Neuronal stem cell (in vitro differentiated cells): ENCODE data around the gene KDM4E.

Source experiments
- DNase-seq: peaks from one replicate; pipeline ENCODE4 v3.0.0-alpha.2; 2013; ENCODE audit warnings: low spot score
- H2AFZ ChIP-seq: one replicate; pipeline ENCODE4 v1.6.1; 2013; ENCODE audit warnings: mild to moderate bottlenecking, low read length, inconsistent platforms
- H2AK5ac ChIP-seq: 2 replicates; pipeline ENCODE4 v1.6.1; 2013; ENCODE audit warnings: low read depth, mild to moderate bottlenecking, inconsistent platforms, low read length, moderate library complexity, mixed read lengths
- H2BK120ac ChIP-seq: 2 replicates; pipeline ENCODE4 v1.6.1; 2013; ENCODE audit warnings: low read depth, mild to moderate bottlenecking, inconsistent platforms, low read length, moderate library complexity, mixed read lengths
- H2BK12ac ChIP-seq: one replicate; pipeline ENCODE4 v1.6.1; 2013; ENCODE audit warnings: low read length, inconsistent platforms
- H2BK15ac ChIP-seq: 2 replicates; pipeline ENCODE4 v1.6.1; 2013; ENCODE audit warnings: mild to moderate bottlenecking, low read length, inconsistent platforms, mixed read lengths
- H2BK5ac ChIP-seq: one replicate; pipeline ENCODE4 v1.6.1; 2013; ENCODE audit warnings: inconsistent platforms, mild to moderate bottlenecking, low read length, moderate library complexity
- H3K14ac ChIP-seq: one replicate; pipeline ENCODE4 v1.6.1; 2013; ENCODE audit warnings: low read length, inconsistent platforms
- H3K18ac ChIP-seq: 2 replicates; pipeline ENCODE4 v1.6.1; 2013; ENCODE audit warnings: low read length, inconsistent platforms
- H3K23ac ChIP-seq: 2 replicates; pipeline ENCODE4 v1.6.1; 2013; ENCODE audit warnings: low read depth, mild to moderate bottlenecking, mixed read lengths, low read length, inconsistent platforms; ENCODE audit not compliant: poor library complexity
- H3K27ac ChIP-seq: replicated peaks from 3 replicates; pipeline ENCODE4 v1.5.1; 2013; ENCODE audit warnings: low read length, inconsistent platforms
- H3K27me3 ChIP-seq, 3 experiments: 2 replicates each; pipeline ENCODE4 v1.6.1; 2013; ENCODE audit warnings: low read length in 3 of 3, mild to moderate bottlenecking in 2 of 3, inconsistent platforms in 1 of 3, low read depth in 1 of 3, mixed read lengths in 1 of 3, moderate library complexity in 1 of 3; ENCODE audit not compliant: control insufficient read depth in 3 of 3, insufficient read depth in 3 of 3
- H3K36me3 ChIP-seq, 2 donors: replicated peaks in 1 of 2; 2 replicates each; pipeline ENCODE4 v1.6.1; 2013; ENCODE audit warnings: low read length in 2 of 2; ENCODE audit not compliant: control insufficient read depth in 2 of 2, insufficient read depth in 2 of 2
- H3K4ac ChIP-seq: 2 replicates; pipeline ENCODE4 v1.6.1; 2013; ENCODE audit warnings: inconsistent platforms, mild to moderate bottlenecking, low read length, moderate library complexity
- H3K4me1 ChIP-seq, 2 donors: 1 replicate in 1 of 2; 2 replicates in 1 of 2; pipeline ENCODE4 v1.6.1; 2013; ENCODE audit warnings: low read length in 2 of 2, low read depth in 1 of 2; ENCODE audit not compliant: control insufficient read depth in 2 of 2, insufficient read depth in 1 of 2
- H3K4me2 ChIP-seq: one replicate; pipeline ENCODE4 v1.6.1; 2013; ENCODE audit warnings: mild to moderate bottlenecking, low read length, inconsistent platforms; ENCODE audit not compliant: insufficient read depth, poor library complexity, severe bottlenecking
- H3K4me3 ChIP-seq, 2 donors: 2 replicates each; pipeline ENCODE4 v1.5.1; 2013; ENCODE audit warnings: low read length in 2 of 2, mild to moderate bottlenecking in 2 of 2, inconsistent platforms in 1 of 2, moderate library complexity in 1 of 2
- H3K79me1 ChIP-seq: one replicate; pipeline ENCODE4 v1.6.1; 2013; ENCODE audit warnings: low read depth, mild to moderate bottlenecking, inconsistent platforms, low read length, moderate library complexity
- H3K9ac ChIP-seq: one replicate; pipeline ENCODE4 v1.6.1; 2013; ENCODE audit warnings: mild to moderate bottlenecking, low read depth, low read length, inconsistent platforms; ENCODE audit not compliant: poor library complexity
- H3K9me3 ChIP-seq, 2 donors: replicated peaks in 1 of 2; 2 replicates each; pipeline versions ENCODE3 to v1.6.1; 2013; ENCODE audit warnings: low read length in 2 of 2, mild to moderate bottlenecking in 2 of 2, inconsistent platforms in 1 of 2, low read depth in 1 of 2, mixed read lengths in 1 of 2, moderate library complexity in 1 of 2; ENCODE audit not compliant: control insufficient read depth in 2 of 2, insufficient read depth in 1 of 2
- H4K8ac ChIP-seq: one replicate; pipeline ENCODE4 v1.6.1; 2013; ENCODE audit warnings: low read depth, mild to moderate bottlenecking, inconsistent platforms, low read length, moderate library complexity
- H4K91ac ChIP-seq: one replicate; pipeline ENCODE4 v1.6.1; 2013; ENCODE audit warnings: low read length, low read depth, mild to moderate bottlenecking, inconsistent platforms; ENCODE audit not compliant: poor library complexity
- WGBS, 2 donors: extraction: QIAGEN DNeasy Blood & Tissue Kit; methylation state at CpG; one replicate each; pipeline ENCODE4 v1.1.7; 2013; ENCODE audit warnings: missing lambda C conversion rate in 2 of 2, mixed read lengths in 1 of 2; ENCODE audit not compliant: insufficient read length in 2 of 2, insufficient replicate concordance in 1 of 2; ENCODE audit errors: extremely low coverage in 2 of 2; 5-methylcytosine and 5-hydroxymethylcytosine counted together

Gene KDM4E

GRCh38 chr11:95067841-95068219 lies 42.8 kb downstream of the KDM4E start:
- WGBS, 2 donors, result no CpG with 5 or more reads among the region's 16 CpGs
- peak overlapping the region; percentile 77 for H2BK15ac ChIP-seq

GRCh38 chr11:95068549-95068948 lies 43.5 kb downstream of the KDM4E start:
- H3K23ac ChIP-seq, result no peak overlapping the region
- peak; percentile 38 for DNase-seq
- H2BK120ac ChIP-seq, result no peak overlapping the region
- no peaks in the 10 kb centered on the region for H3K9me3 ChIP-seq
- H4K91ac ChIP-seq, result no peak overlapping the region
- peak overlapping the region; percentile 11 to 93 for H3K4me3 ChIP-seq
- peak overlapping the region; percentile 96 for H2AFZ ChIP-seq
- no CpG with 5 or more reads among the region's 5 CpGs for WGBS, 2 donors
- H3K18ac ChIP-seq, result no peak overlapping the region
- H3K27me3 ChIP-seq, result no peaks in the 10 kb centered on the region
- H3K79me1 ChIP-seq, result no peaks in the 10 kb centered on the region
- no peak overlapping the region for H4K8ac ChIP-seq
- H3K9ac ChIP-seq, result no peak overlapping the region
- no peak overlapping the region for H2AK5ac ChIP-seq
- peaks cover 0 to 7% of the 10 kb centered on the region in 2 donors for H3K4me1 ChIP-seq
- H2BK15ac ChIP-seq, result no peak overlapping the region
- H3K4me2 ChIP-seq, result peak overlapping the region; percentile 37
- no peak overlapping the region for H2BK5ac ChIP-seq
- peaks cover 0 to 4% of the 10 kb centered on the region in 2 donors for H3K36me3 ChIP-seq
- no peak overlapping the region for H3K4ac ChIP-seq
- H3K14ac ChIP-seq, result no peak overlapping the region
- H3K27ac ChIP-seq, result no peak overlapping the region
- no peak overlapping the region for H2BK12ac ChIP-seq

More at GRCh38 chr11:95067841-95068219, 42.8 kb downstream of the KDM4E start:
- DNase-seq, result no peak
- H3K18ac ChIP-seq, result peak overlapping the region; percentile 92
- peak overlapping the region; percentile 72 for H3K4me2 ChIP-seq
- H3K4me3 ChIP-seq, result peak overlapping the region; percentile 93
- H2BK120ac ChIP-seq, result no peak overlapping the region
- peak overlapping the region; percentile 96 for H2AFZ ChIP-seq
- H4K8ac ChIP-seq, result no peak overlapping the region
- peak overlapping the region; percentile 74 for H3K27ac ChIP-seq
- H3K9me3 ChIP-seq, result no peaks in the 10 kb centered on the region
- no peak overlapping the region for H3K4ac ChIP-seq
- no peak overlapping the region for H2AK5ac ChIP-seq
- H3K9ac ChIP-seq, result peak overlapping the region; percentile 82
- H3K36me3 ChIP-seq, result peaks cover 0 to 4% of the 10 kb centered on the region in 2 donors
- no peak overlapping the region for H4K91ac ChIP-seq
- H2BK12ac ChIP-seq, result no peak overlapping the region
- H3K14ac ChIP-seq, result no peak overlapping the region
- H2BK5ac ChIP-seq, result no peak overlapping the region
- H3K27me3 ChIP-seq, result no peaks in the 10 kb centered on the region
- no peaks in the 10 kb centered on the region for H3K79me1 ChIP-seq
- peak overlapping the region; percentile 93 for H3K23ac ChIP-seq
- H3K4me1 ChIP-seq, result peaks cover 0 to 7% of the 10 kb centered on the region in 2 donors

- Histone ChIP-seq H2BK5ac (no peak overlapping the region), H4K8ac (no peak overlapping the region), H2BK15ac (no peak overlapping the region), H3K4me2 (no peak overlapping the region), H3K27ac (no peak overlapping the region), H3K4me3 (no peak overlapping the region), H2BK120ac (no peak overlapping the region), H3K14ac (no peak overlapping the region), H3K9ac (no peak overlapping the region), H3K23ac (no peak overlapping the region), H3K4ac (no peak overlapping the region), H3K18ac (no peak overlapping the region), H2AK5ac (no peak overlapping the region), H3K4me1 (peaks cover 0 to 6% of the 10 kb centered on the region in 2 donors), H2AFZ (no peak overlapping the region), H3K9me3 (no peaks in the 10 kb centered on the region), H3K36me3 (peaks cover 0 to 4% of the 10 kb centered on the region in 2 donors), H4K91ac (no peak overlapping the region), H2BK12ac (no peak overlapping the region), H3K79me1 (no peaks in the 10 kb centered on the region), H3K27me3 (no peaks in the 10 kb centered on the region)
- DNase-seq, result no peak
- no CpG with 5 or more reads among the region's 1 CpG for WGBS, 2 donors
Measured at GRCh38 chr11:95070471-95070870, 45.4 kb downstream of the KDM4E start.

DNA sequence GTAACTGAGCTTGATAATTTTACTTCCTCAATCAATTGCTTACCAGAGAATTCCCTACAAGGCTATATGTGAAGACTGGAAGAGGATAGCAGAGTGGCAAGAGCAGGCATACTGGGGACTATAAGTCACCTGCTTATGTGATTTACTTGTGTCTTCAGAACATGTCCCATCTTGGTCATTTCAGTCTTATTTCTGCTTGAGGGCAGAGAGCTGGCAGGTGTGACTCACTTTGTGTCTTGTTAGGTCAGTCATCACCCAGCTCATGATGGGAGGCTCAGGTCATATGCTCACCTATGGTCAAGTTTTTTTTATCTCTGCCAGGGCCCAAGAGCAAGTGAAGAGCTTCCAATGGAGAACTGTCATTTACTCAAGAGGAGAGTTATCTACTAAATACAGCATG lies 47.9 kb downstream of the KDM4E start:
- DNase-seq, result no peak
- no peaks in the 10 kb centered on the region for H3K27me3 ChIP-seq
- no peak overlapping the region for H4K8ac ChIP-seq
- H3K4me1 ChIP-seq, result peaks cover 0 to 5% of the 10 kb centered on the region in 2 donors
- H3K4me3 ChIP-seq, result no peak overlapping the region
- no peak overlapping the region for H2AK5ac ChIP-seq
- H2BK12ac ChIP-seq, result no peak overlapping the region
- H3K9ac ChIP-seq, result no peak overlapping the region
- H3K18ac ChIP-seq, result no peak overlapping the region
- no peak overlapping the region for H3K14ac ChIP-seq
- H3K23ac ChIP-seq, result no peak overlapping the region
- H3K36me3 ChIP-seq, result peaks cover 0 to 4% of the 10 kb centered on the region in 2 donors
- no peaks in the 10 kb centered on the region for H3K9me3 ChIP-seq
- H2AFZ ChIP-seq, result no peak overlapping the region
- no peak overlapping the region for H3K4me2 ChIP-seq
- no peak overlapping the region for H2BK120ac ChIP-seq
- no peaks in the 10 kb centered on the region for H3K79me1 ChIP-seq
- H2BK15ac ChIP-seq, result no peak overlapping the region
- no peak overlapping the region for H4K91ac ChIP-seq
- no peak overlapping the region for H3K4ac ChIP-seq
- H3K27ac ChIP-seq, result no peak overlapping the region
- H2BK5ac ChIP-seq, result no peak overlapping the region
